ENCODE results near the gene FILIP1L.

The FILIP1L gene

DNA sequence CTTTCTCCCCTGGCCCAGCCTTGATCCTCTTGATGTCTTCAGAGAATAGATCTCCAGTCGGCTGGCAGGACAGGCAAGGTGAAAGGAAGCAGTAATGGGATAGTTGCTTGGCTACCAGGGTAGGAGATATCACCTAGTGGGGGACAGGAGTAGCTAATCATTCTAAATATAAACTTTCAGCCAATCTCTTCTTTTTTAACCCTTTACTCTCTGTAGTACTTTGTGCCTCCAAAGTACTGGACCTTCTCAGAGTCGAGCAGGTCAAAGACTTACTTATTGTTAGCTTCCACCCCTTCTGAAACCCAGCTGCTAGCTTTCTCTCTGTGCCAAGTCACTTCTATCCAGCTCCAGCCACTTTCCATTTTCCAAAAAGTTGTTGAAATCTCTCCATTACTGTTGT is 43.4 kb upstream of the FILIP1L start:
- DNase-seq: no peak
- TF ChIP-seq, protein P1, sequence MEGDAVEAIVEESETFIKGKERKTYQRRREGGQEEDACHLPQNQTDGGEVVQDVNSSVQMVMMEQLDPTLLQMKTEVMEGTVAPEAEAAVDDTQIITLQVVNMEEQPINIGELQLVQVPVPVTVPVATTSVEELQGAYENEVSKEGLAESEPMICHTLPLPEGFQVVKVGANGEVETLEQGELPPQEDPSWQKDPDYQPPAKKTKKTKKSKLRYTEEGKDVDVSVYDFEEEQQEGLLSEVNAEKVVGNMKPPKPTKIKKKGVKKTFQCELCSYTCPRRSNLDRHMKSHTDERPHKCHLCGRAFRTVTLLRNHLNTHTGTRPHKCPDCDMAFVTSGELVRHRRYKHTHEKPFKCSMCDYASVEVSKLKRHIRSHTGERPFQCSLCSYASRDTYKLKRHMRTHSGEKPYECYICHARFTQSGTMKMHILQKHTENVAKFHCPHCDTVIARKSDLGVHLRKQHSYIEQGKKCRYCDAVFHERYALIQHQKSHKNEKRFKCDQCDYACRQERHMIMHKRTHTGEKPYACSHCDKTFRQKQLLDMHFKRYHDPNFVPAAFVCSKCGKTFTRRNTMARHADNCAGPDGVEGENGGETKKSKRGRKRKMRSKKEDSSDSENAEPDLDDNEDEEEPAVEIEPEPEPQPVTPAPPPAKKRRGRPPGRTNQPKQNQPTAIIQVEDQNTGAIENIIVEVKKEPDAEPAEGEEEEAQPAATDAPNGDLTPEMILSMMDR (IDR thresholded peaks at IDR 0.05; ENCODE audit: low read depth, low read length, missing control alignments): no peak
- Histone ChIP-seq H3K27ac (no peak overlapping the region), H3K36me3 (replicated peaks) (no peaks in the 10 kb centered on the region), H3K27me3 (replicated peaks) (no peaks in the 10 kb centered on the region), H3K4me3 (ENCODE audit: low read depth, low read length) (no peak overlapping the region)
- in situ Hi-C loops (cut with HindIII; ENCODE audit: low pct_ligation_motif_present, low sequenced_read_pairs): no loop called here

DNA sequence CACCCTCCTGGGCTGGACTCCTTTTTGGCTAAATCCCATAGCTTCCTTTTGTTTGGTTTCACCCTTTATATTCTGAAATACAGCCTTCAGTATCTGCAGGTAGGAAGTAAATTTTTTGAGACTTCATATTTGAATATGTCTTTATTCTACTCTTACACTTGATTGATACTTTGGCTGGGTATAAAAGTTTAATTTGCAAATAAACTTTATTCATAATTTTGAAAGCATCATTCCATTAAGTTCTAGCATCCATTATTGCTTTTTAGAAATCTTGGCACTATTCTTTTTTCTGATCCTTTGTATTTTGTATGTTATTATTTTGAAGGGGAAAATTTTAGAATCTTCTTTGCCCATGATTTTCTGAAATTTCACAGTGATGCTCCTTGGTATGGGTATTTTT is 41.3 kb upstream of the FILIP1L start:
- no peak overlapping the region for H3K27ac ChIP-seq
- in situ Hi-C loops (cut with HindIII; ENCODE audit: low pct_ligation_motif_present, low sequenced_read_pairs): no loop called here
- DNase-seq: no peak
- TF ChIP-seq, protein P1 (IDR thresholded peaks at IDR 0.05; ENCODE audit: low read depth, low read length, missing control alignments): no peak
- H3K36me3 ChIP-seq (replicated peaks): no peaks in the 10 kb centered on the region
- no peaks in the 10 kb centered on the region for H3K27me3 ChIP-seq (replicated peaks)
- no peak overlapping the region for H3K4me3 ChIP-seq (ENCODE audit: low read depth, low read length)

DNA sequence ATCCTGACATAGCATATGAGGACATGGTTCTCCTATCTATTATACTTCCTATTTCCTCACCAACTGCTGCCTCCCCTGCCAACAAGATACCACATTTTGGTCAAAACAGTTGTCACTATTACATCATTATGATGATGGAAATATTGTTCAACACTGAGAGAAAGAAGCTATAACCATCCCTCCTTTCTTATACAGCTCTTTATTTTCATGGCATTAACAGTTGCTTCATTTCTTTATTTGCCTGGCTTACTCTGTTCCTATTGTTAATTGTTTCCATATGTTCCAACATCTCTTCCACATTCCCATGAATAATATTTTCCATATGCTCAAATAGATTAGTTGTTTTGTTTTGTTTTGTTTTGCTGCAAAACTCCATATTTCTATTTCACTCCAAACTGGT is 40.8 kb upstream of the FILIP1L start:
- TF ChIP-seq, protein P1 (IDR thresholded peaks at IDR 0.05; ENCODE audit: low read depth, low read length, missing control alignments): no peak
- Histone ChIP-seq H3K27me3 (replicated peaks) (no peaks in the 10 kb centered on the region), H3K36me3 (replicated peaks) (no peaks in the 10 kb centered on the region), H3K27ac (no peak overlapping the region), H3K4me3 (ENCODE audit: low read depth, low read length) (no peak overlapping the region)
- DNase-seq: no peak
- in situ Hi-C loops (cut with HindIII; ENCODE audit: low pct_ligation_motif_present, low sequenced_read_pairs): no loop called here

DNA sequence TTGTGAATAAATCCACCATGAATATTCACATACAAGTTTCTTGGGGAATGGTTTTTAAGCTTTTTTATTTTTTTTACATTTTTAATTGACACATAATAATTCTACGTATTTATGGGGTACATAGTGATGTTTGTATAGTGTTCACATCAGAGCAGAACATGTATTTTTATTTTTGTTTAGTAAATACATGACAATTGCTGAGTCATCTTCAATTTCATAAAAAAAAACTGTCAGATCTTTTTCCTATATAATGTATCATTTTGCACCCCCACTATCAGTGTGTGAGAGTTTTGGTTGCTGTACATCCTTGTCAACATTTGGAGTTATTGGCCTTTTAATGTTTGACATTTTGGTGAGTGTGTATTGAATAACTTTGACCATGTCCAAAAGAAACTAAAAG is 39.9 kb upstream of the FILIP1L start:
- in situ Hi-C loops (cut with HindIII; ENCODE audit: low pct_ligation_motif_present, low sequenced_read_pairs): no loop called here
- H3K27ac ChIP-seq: no peak overlapping the region
- H3K36me3 ChIP-seq (replicated peaks): no peaks in the 10 kb centered on the region
- TF ChIP-seq, protein P1 (IDR thresholded peaks at IDR 0.05; ENCODE audit: low read depth, low read length, missing control alignments): no peak
- H3K27me3 ChIP-seq (replicated peaks): no peaks in the 10 kb centered on the region
- DNase-seq: no peak
- no peak overlapping the region for H3K4me3 ChIP-seq (ENCODE audit: low read depth, low read length)

DNA sequence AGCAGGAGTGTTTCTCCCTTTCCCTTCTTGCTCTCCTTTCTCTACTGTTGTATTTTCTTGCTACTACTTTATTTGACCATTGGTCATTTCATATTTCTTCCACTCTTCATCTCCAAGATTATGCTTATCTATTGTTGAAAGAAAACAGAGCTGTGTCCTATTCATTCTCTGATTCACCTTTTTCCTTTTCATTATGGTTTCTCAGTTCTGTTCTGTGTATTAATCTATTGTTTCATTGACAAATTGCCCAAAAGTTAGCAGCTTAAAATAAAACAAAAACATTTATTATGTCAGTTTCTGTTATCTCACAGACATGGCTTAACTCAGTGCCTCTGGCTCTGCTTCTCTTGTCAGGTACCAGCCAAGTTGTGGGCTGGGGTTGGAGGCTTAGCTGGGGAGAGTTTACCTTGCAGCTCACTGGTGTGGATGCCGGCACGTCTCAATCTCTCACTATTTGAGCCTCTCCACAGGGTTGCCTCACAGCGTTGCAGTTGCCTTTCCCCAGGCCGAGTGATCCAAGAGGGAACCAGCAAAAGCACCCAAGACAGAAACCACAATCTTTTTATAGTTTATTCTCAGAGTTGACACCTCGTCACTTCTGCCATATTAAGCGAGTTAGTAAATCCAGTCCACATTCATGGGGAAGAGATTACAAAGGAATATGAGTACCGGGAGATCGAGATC is 36.9 kb upstream of the FILIP1L start:
- Histone ChIP-seq H3K4me3 (ENCODE audit: low read depth, low read length) (no peak overlapping the region), H3K36me3 (replicated peaks) (no peaks in the 10 kb centered on the region), H3K27me3 (replicated peaks) (no peaks in the 10 kb centered on the region), H3K27ac (no peak overlapping the region)
- no peak for DNase-seq
- in situ Hi-C loops (cut with HindIII; ENCODE audit: low pct_ligation_motif_present, low sequenced_read_pairs): no loop called here
- TF ChIP-seq, protein P1 (IDR thresholded peaks at IDR 0.05; ENCODE audit: low read depth, low read length, missing control alignments): no peak

DNA sequence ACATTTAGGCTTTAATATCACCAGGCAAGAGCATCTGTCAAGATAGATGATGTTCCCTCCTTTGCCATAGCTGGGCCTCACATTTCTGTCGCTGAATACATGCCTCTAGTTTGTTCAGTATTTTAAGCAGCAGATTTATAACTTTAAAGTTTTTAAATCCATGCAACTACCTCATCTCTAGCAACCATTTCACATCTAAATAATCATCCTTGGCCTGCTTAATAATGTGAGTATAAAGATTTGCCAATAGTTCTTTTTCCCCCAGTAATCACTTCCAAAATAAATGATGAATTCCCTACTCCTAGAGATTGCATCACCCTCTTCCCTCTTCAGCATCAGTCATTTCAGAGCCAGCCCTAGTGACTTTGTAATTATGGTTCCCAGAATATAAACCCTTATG is 36.2 kb upstream of the FILIP1L start:
- no peaks in the 10 kb centered on the region for H3K27me3 ChIP-seq (replicated peaks)
- TF ChIP-seq, protein P1 (IDR thresholded peaks at IDR 0.05; ENCODE audit: low read depth, low read length, missing control alignments): no peak
- H3K27ac ChIP-seq: no peak overlapping the region
- no peak for DNase-seq
- H3K36me3 ChIP-seq (replicated peaks): no peaks in the 10 kb centered on the region
- in situ Hi-C loops (cut with HindIII; ENCODE audit: low pct_ligation_motif_present, low sequenced_read_pairs): no loop called here
- no peak overlapping the region for H3K4me3 ChIP-seq (ENCODE audit: low read depth, low read length)
